ENCODE data around the gene RMDN3.

The RMDN3 gene

GRCh38 chr15:40766906-40767837 lies 12.1 kb upstream of the RMDN3 start:
- H3K27ac ChIP-seq (ENCODE audit: low read depth, low read length) = no peak overlapping the region
- WGBS (ENCODE audit: extremely low coverage, insufficient coverage, insufficient read length) = no CpG with 5 or more reads among the region's 32 CpGs
- H3K4me2 ChIP-seq (ENCODE audit: low read length) = no peak overlapping the region
- no peaks in the 10 kb centered on the region for H3K27me3 ChIP-seq (ENCODE audit: insufficient read depth, low read length)
- no peak overlapping the region for H3K18ac ChIP-seq (ENCODE audit: low read length)
- no peak overlapping the region for H2BK120ac ChIP-seq (ENCODE audit: insufficient read depth, low read length, poor library complexity)
- H3K36me3 ChIP-seq (ENCODE audit: control insufficient read depth in 1 of 2, insufficient read depth in 2 of 2, low read length in 2 of 2) = peaks cover 22 to 29% of the 10 kb centered on the region in 2 experiments
- no peak overlapping the region for H3K4ac ChIP-seq (ENCODE audit: low read depth, low read length)
- H3K9me3 ChIP-seq (ENCODE audit: insufficient read depth, low read depth, low read length) = peaks cover 2% of the 10 kb centered on the region
- H2BK5ac ChIP-seq (ENCODE audit: low read depth, low read length, poor library complexity) = no peak overlapping the region
- H4K8ac ChIP-seq (ENCODE audit: low read depth, low read length) = no peak overlapping the region
- H4K12ac ChIP-seq (ENCODE audit: low read depth, low read length) = no peak overlapping the region
- no peak for DNase-seq
- no peak overlapping the region for H2AK5ac ChIP-seq (ENCODE audit: low read length)
- peaks cover 18 to 19% of the 10 kb centered on the region in 2 experiments for H3K4me1 ChIP-seq (ENCODE audit: control insufficient read depth in 1 of 2, insufficient read depth in 2 of 2, low read length in 2 of 2)
- no peak overlapping the region for H3K14ac ChIP-seq (ENCODE audit: low read length)
- H2BK12ac ChIP-seq (ENCODE audit: low read length) = no peak overlapping the region
- no peak overlapping the region for H3K9ac ChIP-seq (ENCODE audit: low read length)
- H3K23ac ChIP-seq (ENCODE audit: low read length) = no peak overlapping the region
- no peak overlapping the region for H2AFZ ChIP-seq (ENCODE audit: insufficient read depth, low read length, poor library complexity)
- peaks cover 11% of the 10 kb centered on the region for H3K79me1 ChIP-seq (ENCODE audit: low read length)
- H3K79me2 ChIP-seq (ENCODE audit: control insufficient read depth, insufficient read depth, low read length, poor library complexity) = no peaks in the 10 kb centered on the region
- no peak overlapping the region for H4K91ac ChIP-seq (ENCODE audit: low read depth, low read length)
- no peak overlapping the region for H3K4me3 ChIP-seq (ENCODE audit: low read depth, low read length)

GRCh38 chr15:40766194-40766815 lies 11.3 kb upstream of the RMDN3 start:
- no peak for DNase-seq
- Histone ChIP-seq H3K4me3 (ENCODE audit: low read depth, low read length) (no peak overlapping the region), H3K14ac (ENCODE audit: low read length) (no peak overlapping the region), H3K18ac (ENCODE audit: low read length) (no peak overlapping the region), H3K4ac (ENCODE audit: low read depth, low read length) (no peak overlapping the region), H3K23ac (ENCODE audit: low read length) (no peak overlapping the region), H4K12ac (ENCODE audit: low read depth, low read length) (no peak overlapping the region), H3K9me3 (ENCODE audit: insufficient read depth, low read depth, low read length) (peaks cover 2% of the 10 kb centered on the region), H2AFZ (ENCODE audit: insufficient read depth, low read length, poor library complexity) (no peak overlapping the region), H2BK12ac (ENCODE audit: low read length) (no peak overlapping the region), H3K4me2 (ENCODE audit: low read length) (no peak overlapping the region), H4K8ac (ENCODE audit: low read depth, low read length) (no peak overlapping the region), H3K79me1 (ENCODE audit: low read length) (peaks cover 11% of the 10 kb centered on the region), H3K27me3 (ENCODE audit: insufficient read depth, low read length) (no peaks in the 10 kb centered on the region), H3K36me3 (ENCODE audit: control insufficient read depth in 1 of 2, insufficient read depth in 2 of 2, low read length in 2 of 2) (peaks cover 19 to 26% of the 10 kb centered on the region in 2 experiments), H3K4me1 (ENCODE audit: control insufficient read depth in 1 of 2, insufficient read depth in 2 of 2, low read length in 2 of 2) (peaks cover 18 to 19% of the 10 kb centered on the region in 2 experiments), H2BK120ac (ENCODE audit: insufficient read depth, low read length, poor library complexity) (no peak overlapping the region), H3K79me2 (ENCODE audit: control insufficient read depth, insufficient read depth, low read length, poor library complexity) (no peaks in the 10 kb centered on the region), H4K91ac (ENCODE audit: low read depth, low read length) (no peak overlapping the region), H3K9ac (ENCODE audit: low read length) (no peak overlapping the region), H3K27ac (ENCODE audit: low read depth, low read length) (no peak overlapping the region), H2BK5ac (ENCODE audit: low read depth, low read length, poor library complexity) (no peak overlapping the region), H2AK5ac (ENCODE audit: low read length) (no peak overlapping the region)
- WGBS (ENCODE audit: extremely low coverage, insufficient coverage, insufficient read length) = no CpG with 5 or more reads among the region's 7 CpGs

- H3K27me3 ChIP-seq (ENCODE audit: insufficient read depth, low read length) = no peaks in the 10 kb centered on the region
Measured at GRCh38 chr15:40764629-40765103, 9.6 kb upstream of the RMDN3 start.

GRCh38 chr15:40763801-40764628 lies 9.0 kb upstream of the RMDN3 start, which contains the start of gene GCHFR:
Gene GCHFR (plus strand): TSS chr15:40764068. CDS start chr15:40764181, 113 bp downstream.
- Histone ChIP-seq H3K4me2 (ENCODE audit: low read length) (peak within 1 kb of the TSS; percentile 75), H3K9ac (ENCODE audit: low read length) (peak within 1 kb of the TSS; percentile 33), H3K4ac (ENCODE audit: low read depth, low read length) (peak within 1 kb of the TSS; percentile 3), H3K23ac (ENCODE audit: low read length) (no peak within 1 kb of the TSS), H2BK120ac (ENCODE audit: insufficient read depth, low read length, poor library complexity) (no peak within 1 kb of the TSS), H3K79me2 (ENCODE audit: control insufficient read depth, insufficient read depth, low read length, poor library complexity) (no peaks in the 10 kb centered on the region), H3K36me3 (ENCODE audit: control insufficient read depth in 1 of 2, insufficient read depth in 2 of 2, low read length in 2 of 2) (peaks cover 17 to 18% of the 10 kb centered on the region in 2 experiments), H4K8ac (ENCODE audit: low read depth, low read length) (peak within 1 kb of the TSS; percentile 88), H3K27ac (ENCODE audit: low read depth, low read length) (peak within 1 kb of the TSS; percentile 22), H2BK5ac (ENCODE audit: low read depth, low read length, poor library complexity) (no peak within 1 kb of the TSS), H4K91ac (ENCODE audit: low read depth, low read length) (peak within 1 kb of the TSS; percentile 53), H3K79me1 (ENCODE audit: low read length) (peaks cover 11% of the 10 kb centered on the region), H3K27me3 (ENCODE audit: insufficient read depth, low read length) (no peaks in the 10 kb centered on the region), H3K4me3 (ENCODE audit: low read depth, low read length) (peak within 1 kb of the TSS; percentile 64), H2AK5ac (ENCODE audit: low read length) (no peak within 1 kb of the TSS), H2AFZ (ENCODE audit: insufficient read depth, low read length, poor library complexity) (peak within 1 kb of the TSS; percentile 59), H3K14ac (ENCODE audit: low read length) (peak within 1 kb of the TSS; percentile 86), H4K12ac (ENCODE audit: low read depth, low read length) (peak within 1 kb of the TSS; percentile 63), H2BK12ac (ENCODE audit: low read length) (no peak within 1 kb of the TSS), H3K4me1 (ENCODE audit: control insufficient read depth in 1 of 2, insufficient read depth in 2 of 2, low read length in 2 of 2) (peaks cover 18 to 19% of the 10 kb centered on the region in 2 experiments), H3K9me3 (ENCODE audit: insufficient read depth, low read depth, low read length) (peaks cover 2% of the 10 kb centered on the region), H3K18ac (ENCODE audit: low read length) (peak within 1 kb of the TSS; percentile 35)
- WGBS (ENCODE audit: extremely low coverage, insufficient coverage, insufficient read length) = no CpG with 5 or more reads among the region's 75 CpGs
- DNase-seq = peak; percentile 56 to 63

More at GRCh38 chr15:40764629-40765103, 9.6 kb upstream of the RMDN3 start:
- Histone ChIP-seq H3K4me2 (ENCODE audit: low read length) (peak overlapping the region; percentile 75), H3K9me3 (ENCODE audit: insufficient read depth, low read depth, low read length) (peaks cover 2% of the 10 kb centered on the region), H3K4me1 (ENCODE audit: control insufficient read depth in 1 of 2, insufficient read depth in 2 of 2, low read length in 2 of 2) (peaks cover 18 to 19% of the 10 kb centered on the region in 2 experiments), H2AK5ac (ENCODE audit: low read length) (no peak overlapping the region), H3K18ac (ENCODE audit: low read length) (no peak overlapping the region), H3K14ac (ENCODE audit: low read length) (peak overlapping the region; percentile 12), H4K12ac (ENCODE audit: low read depth, low read length) (peak overlapping the region; percentile 56), H3K9ac (ENCODE audit: low read length) (peak overlapping the region; percentile 33), H4K8ac (ENCODE audit: low read depth, low read length) (peak overlapping the region; percentile 76), H3K27ac (ENCODE audit: low read depth, low read length) (no peak overlapping the region), H3K79me2 (ENCODE audit: control insufficient read depth, insufficient read depth, low read length, poor library complexity) (no peaks in the 10 kb centered on the region), H3K4me3 (ENCODE audit: low read depth, low read length) (peak overlapping the region; percentile 64), H3K4ac (ENCODE audit: low read depth, low read length) (no peak overlapping the region), H2BK5ac (ENCODE audit: low read depth, low read length, poor library complexity) (no peak overlapping the region), H3K36me3 (ENCODE audit: control insufficient read depth in 1 of 2, insufficient read depth in 2 of 2, low read length in 2 of 2) (peaks cover 17 to 18% of the 10 kb centered on the region in 2 experiments), H4K91ac (ENCODE audit: low read depth, low read length) (peak overlapping the region; percentile 45), H3K23ac (ENCODE audit: low read length) (no peak overlapping the region), H2BK12ac (ENCODE audit: low read length) (no peak overlapping the region), H2BK120ac (ENCODE audit: insufficient read depth, low read length, poor library complexity) (no peak overlapping the region), H3K79me1 (ENCODE audit: low read length) (peaks cover 11% of the 10 kb centered on the region), H2AFZ (ENCODE audit: insufficient read depth, low read length, poor library complexity) (peak overlapping the region; percentile 54)
- no CpG with 5 or more reads among the region's 8 CpGs for WGBS (ENCODE audit: extremely low coverage, insufficient coverage, insufficient read length)
- no peak for DNase-seq

Measured in trophoblast cell (in vitro differentiated cells and primary cell).